Caco-2 (cell line): ENCODE data around the gene HDAC9. TPM values are rescaled to one million over a fixed set of nuclear protein-coding genes. Genes with fewer than 3 reads are reported as not detected.

ENCODE experiments used
- BruUV-seq: library from RNA; stranded (reverse); fragments of 400-500 nt; replicated peaks from 2 replicates; lab custom pipeline; 2021; lab: Mats Ljungman, UMichigan
- CTCF ChIA-PET: fragments of 300-600 bp; sonication (Branson Sonifier 250); formaldehyde crosslinking; loops from one replicate; lab custom pipeline; 2022; ENCODE audit warnings: antibody characterized with exemption; lab: Charles Lee
- POLR2A ChIA-PET: fragments of 300-600 bp; sonication (Branson Sonifier 250); formaldehyde crosslinking; loops from one replicate; lab custom pipeline; 2022; ENCODE audit warnings: antibody characterized with exemption; lab: Charles Lee
- DNase-seq, 2 experiments: peaks; one replicate each; pipeline versions ENCODE4 v3.0.0 to v3.0.0-alpha.2; 2020 to 2022
- H3K27me3 ChIP-seq: replicated peaks from 2 replicates; pipeline ENCODE4 v1.6.0; 2011; ENCODE audit warnings: low read length; ENCODE audit not compliant: control insufficient read depth, insufficient read depth
- H3K36me3 ChIP-seq: 2 replicates; pipeline ENCODE4 v1.5.1; 2011; ENCODE audit warnings: low read length; ENCODE audit not compliant: control insufficient read depth, insufficient read depth
- H3K4me1 ChIP-seq: fragments of 250-450 bp; sonication (Bioruptor Pico); 2 replicates; pipeline ENCODE4 v1.5.1; 2020; ENCODE audit warnings: mild to moderate bottlenecking
- H3K4me3 ChIP-seq: 2 replicates; pipeline ENCODE4 v1.5.1; 2011; ENCODE audit warnings: low read depth, mild to moderate bottlenecking, control low read depth, low read length
- H3K9me3 ChIP-seq: fragments of 250-450 bp; sonication (Bioruptor Pico); 2 replicates; pipeline ENCODE4 v1.5.1; 2020; ENCODE audit warnings: mild to moderate bottlenecking, moderate library complexity
- H3K27ac Mint-ChIP-seq: one replicate; pipeline ENCODE4 v1.8.0; 2022; ENCODE audit warnings: mixed read lengths; ENCODE audit not compliant: unreplicated experiment
- H3K27me3 Mint-ChIP-seq: one replicate; pipeline ENCODE4 v1.8.0; 2022; ENCODE audit warnings: mixed read lengths; ENCODE audit not compliant: insufficient read depth, unreplicated experiment
- H3K36me3 Mint-ChIP-seq: one replicate; pipeline ENCODE4 v1.8.0; 2022; ENCODE audit warnings: mild to moderate bottlenecking, mixed read lengths; ENCODE audit not compliant: insufficient read depth, unreplicated experiment
- H3K4me1 Mint-ChIP-seq: one replicate; pipeline ENCODE4 v1.8.0; 2022; ENCODE audit warnings: low read depth, mixed read lengths; ENCODE audit not compliant: unreplicated experiment
- H3K4me3 Mint-ChIP-seq: one replicate; pipeline ENCODE4 v1.8.0; 2022; ENCODE audit warnings: mild to moderate bottlenecking, moderate library complexity, mixed read lengths; ENCODE audit not compliant: unreplicated experiment
- H3K9me3 Mint-ChIP-seq: one replicate; pipeline ENCODE4 v1.8.0; 2022; ENCODE audit warnings: mixed read lengths; ENCODE audit not compliant: unreplicated experiment
- intact Hi-C: fragments of 100-400 bp; cut with micrococcal nuclease; formaldehyde crosslinking; loops from one replicate; pipeline ENCODE4 v1.10.0; 2022; ENCODE audit not compliant: unreplicated experiment
- total RNA-seq: library from RNA; stranded (reverse); gene quantifications from 2 replicates; pipeline ENCODE4 v1.2.3, GENCODE V29; 2022
- TF ChIP-seq, protein P1 (sequence below), 2 experiments: fragments of 200-600 bp in 1 of 2; IDR thresholded peaks; 1 replicate in 1 of 2; 2 replicates in 1 of 2; pipeline versions ENCODE4 v1.5.1 to v1.8.0; 2011 to 2022; ENCODE audit warnings: antibody characterized with exemption in 1 of 2, control low read depth in 1 of 2, inconsistent platforms in 1 of 2, low read depth in 1 of 2, low read length in 1 of 2, mild to moderate bottlenecking in 1 of 2, moderate library complexity in 1 of 2; ENCODE audit not compliant: insufficient read depth in 1 of 2, severe bottlenecking in 1 of 2, unreplicated experiment in 1 of 2

Gene HDAC9
- total RNA-seq, 1 experiment from 2014 or later, result 0.27 TPM

DNA sequence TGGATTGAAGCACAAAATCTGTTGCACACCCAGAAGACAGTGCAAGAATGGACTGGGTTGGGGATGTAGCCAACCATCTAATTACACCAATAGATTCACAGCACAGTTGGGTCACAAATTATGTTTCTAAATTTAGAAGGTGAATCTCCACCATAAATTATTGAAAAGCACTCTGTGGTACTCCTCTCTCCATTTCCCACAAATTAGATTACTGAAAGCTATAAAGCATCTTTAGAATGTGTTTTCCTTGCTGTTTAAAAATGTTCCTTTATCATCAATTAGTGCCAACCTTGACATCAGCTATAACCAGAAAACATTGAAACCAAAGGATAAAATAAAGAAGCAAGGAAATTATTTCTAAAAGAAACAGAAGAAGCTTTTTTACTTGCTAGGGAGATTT is 39.9 kb upstream of the HDAC9 start:
- Mint-ChIP-seq H3K27me3 (no peaks in the 10 kb centered on the region), H3K27ac (no peak overlapping the region), H3K9me3 (no peaks in the 10 kb centered on the region), H3K4me1 (no peaks in the 10 kb centered on the region), H3K4me3 (no peak overlapping the region), H3K36me3 (no peaks in the 10 kb centered on the region)
- BruUV-seq, result no TSS peak
- Histone ChIP-seq H3K36me3 (no peaks in the 10 kb centered on the region), H3K9me3 (no peaks in the 10 kb centered on the region), H3K27me3 (no peaks in the 10 kb centered on the region), H3K4me3 (no peak overlapping the region), H3K4me1 (no peaks in the 10 kb centered on the region)
- DNase-seq, result no peak
- ChIA-PET CTCF (no interaction called here), POLR2A (no interaction called here)
- intact Hi-C loops, result no loop called here
- TF ChIP-seq, protein P1, sequence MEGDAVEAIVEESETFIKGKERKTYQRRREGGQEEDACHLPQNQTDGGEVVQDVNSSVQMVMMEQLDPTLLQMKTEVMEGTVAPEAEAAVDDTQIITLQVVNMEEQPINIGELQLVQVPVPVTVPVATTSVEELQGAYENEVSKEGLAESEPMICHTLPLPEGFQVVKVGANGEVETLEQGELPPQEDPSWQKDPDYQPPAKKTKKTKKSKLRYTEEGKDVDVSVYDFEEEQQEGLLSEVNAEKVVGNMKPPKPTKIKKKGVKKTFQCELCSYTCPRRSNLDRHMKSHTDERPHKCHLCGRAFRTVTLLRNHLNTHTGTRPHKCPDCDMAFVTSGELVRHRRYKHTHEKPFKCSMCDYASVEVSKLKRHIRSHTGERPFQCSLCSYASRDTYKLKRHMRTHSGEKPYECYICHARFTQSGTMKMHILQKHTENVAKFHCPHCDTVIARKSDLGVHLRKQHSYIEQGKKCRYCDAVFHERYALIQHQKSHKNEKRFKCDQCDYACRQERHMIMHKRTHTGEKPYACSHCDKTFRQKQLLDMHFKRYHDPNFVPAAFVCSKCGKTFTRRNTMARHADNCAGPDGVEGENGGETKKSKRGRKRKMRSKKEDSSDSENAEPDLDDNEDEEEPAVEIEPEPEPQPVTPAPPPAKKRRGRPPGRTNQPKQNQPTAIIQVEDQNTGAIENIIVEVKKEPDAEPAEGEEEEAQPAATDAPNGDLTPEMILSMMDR (IDR thresholded peaks at IDR 0.05; ENCODE audit: insufficient read depth in 1 of 2, low read depth in 1 of 2, low read length in 1 of 2, severe bottlenecking in 1 of 2, unreplicated experiment in 1 of 2), result no peak

DNA sequence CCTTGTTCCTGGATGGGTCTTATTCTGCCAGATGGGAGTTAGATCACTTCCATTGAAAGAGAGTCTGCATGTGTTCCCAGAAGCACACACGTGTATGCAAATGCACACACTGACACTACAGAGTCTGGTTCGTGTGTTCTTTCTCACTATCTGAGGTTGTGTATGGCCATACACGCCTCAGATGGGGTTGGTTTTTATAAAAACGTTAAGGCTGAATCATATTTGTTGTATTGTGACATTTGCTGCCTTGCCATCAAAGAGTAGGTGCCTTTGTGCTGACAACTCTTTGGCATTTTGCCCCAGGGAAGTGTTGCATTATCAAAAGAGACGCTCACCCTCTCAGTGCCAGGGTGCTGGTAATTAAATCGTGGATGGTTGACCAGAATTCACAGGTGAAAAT is 37.7 kb upstream of the HDAC9 start:
- no TSS peak for BruUV-seq
- no peaks in the 10 kb centered on the region for H3K4me1 ChIP-seq
- no peaks in the 10 kb centered on the region for H3K9me3 Mint-ChIP-seq
- H3K9me3 ChIP-seq, result no peaks in the 10 kb centered on the region
- H3K36me3 ChIP-seq, result no peaks in the 10 kb centered on the region
- no peak for DNase-seq
- H3K4me1 Mint-ChIP-seq, result no peaks in the 10 kb centered on the region
- intact Hi-C loops, result no loop called here
- TF ChIP-seq, protein P1 (IDR thresholded peaks at IDR 0.05; ENCODE audit: insufficient read depth in 1 of 2, low read depth in 1 of 2, low read length in 1 of 2, severe bottlenecking in 1 of 2, unreplicated experiment in 1 of 2), result no peak
- no peak overlapping the region for H3K4me3 Mint-ChIP-seq
- no peaks in the 10 kb centered on the region for H3K36me3 Mint-ChIP-seq
- H3K27me3 Mint-ChIP-seq, result no peaks in the 10 kb centered on the region
- CTCF ChIA-PET, result no interaction called here
- H3K4me3 ChIP-seq, result no peak overlapping the region
- no peaks in the 10 kb centered on the region for H3K27me3 ChIP-seq
- POLR2A ChIA-PET, result no interaction called here
- H3K27ac Mint-ChIP-seq, result no peak overlapping the region

DNA sequence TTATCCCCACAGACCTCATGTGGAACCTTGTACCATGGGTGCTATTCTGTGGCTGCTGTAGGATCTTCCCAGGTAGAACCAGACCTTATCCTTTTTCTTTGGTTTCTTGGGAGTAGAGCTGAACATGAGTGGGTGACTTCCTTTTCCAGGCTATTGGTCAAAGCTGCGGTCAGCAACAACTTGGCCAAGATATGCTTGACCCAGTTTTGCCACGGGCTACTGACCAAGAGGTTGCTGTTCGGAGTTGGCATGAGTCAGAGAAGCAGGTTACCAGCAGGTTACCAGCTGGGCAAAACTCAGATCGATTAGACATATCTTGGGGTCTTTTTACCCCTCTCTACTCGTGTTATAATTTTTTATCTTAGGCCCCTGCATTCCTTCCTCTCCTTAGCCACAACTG is 36.7 kb upstream of the HDAC9 start:
- Histone ChIP-seq H3K9me3 (no peaks in the 10 kb centered on the region), H3K36me3 (no peaks in the 10 kb centered on the region), H3K4me1 (no peaks in the 10 kb centered on the region), H3K27me3 (no peaks in the 10 kb centered on the region), H3K4me3 (no peak overlapping the region)
- TF ChIP-seq, protein P1 (IDR thresholded peaks at IDR 0.05; ENCODE audit: insufficient read depth in 1 of 2, low read depth in 1 of 2, low read length in 1 of 2, severe bottlenecking in 1 of 2, unreplicated experiment in 1 of 2), result no peak
- H3K27me3 Mint-ChIP-seq, result no peaks in the 10 kb centered on the region
- no peaks in the 10 kb centered on the region for H3K36me3 Mint-ChIP-seq
- no peak for DNase-seq
- CTCF ChIA-PET, result no interaction called here
- intact Hi-C loops, result no loop called here
- no peak overlapping the region for H3K27ac Mint-ChIP-seq
- H3K4me1 Mint-ChIP-seq, result no peaks in the 10 kb centered on the region
- H3K9me3 Mint-ChIP-seq, result no peaks in the 10 kb centered on the region
- BruUV-seq, result no TSS peak
- H3K4me3 Mint-ChIP-seq, result no peak overlapping the region
- POLR2A ChIA-PET, result interaction anchor here (0.6 kb wide), 1 partner anchor 925 kb away, joined by 3 read pairs; no protein-coding TSS in a partner anchor
